SK-N-MC (cell line): ENCODE results near the gene IRAK3.

ENCODE experiments used
- EZH2 ChIP-seq: fragments of 200-600 bp; sonication (generic); IDR thresholded peaks from one replicate; pipeline ENCODE4 v1.6.1; 2017; ENCODE audit warnings: antibody characterized with exemption
- POLR2AphosphoS5 ChIP-seq: IDR thresholded peaks from 2 replicates; pipeline ENCODE4 v1.6.1; 2012; ENCODE audit warnings: mild to moderate bottlenecking, low read depth, low read length, borderline replicate concordance

GRCh38 chr12:66237505-66238175 is 48.6 kb downstream of the IRAK3 start:
- TF ChIP-seq EZH2 (no peak), POLR2AphosphoS5 (no peak)
